Right cardiac atrium (tissue), 5 donors: ENCODE results near the gene MPI. TPM values are rescaled to one million over a fixed set of nuclear protein-coding genes. Genes with fewer than 3 reads are reported as not detected.

ENCODE experiments used
- ATAC-seq, 2 donors: fragments of 200-7000 bp; cut with Tn5 transposase; one replicate each; pipeline versions ENCODE4 v1.8.0 to v1.9.1; 2020; ENCODE audit warnings: moderate library complexity in 2 of 2, mild to moderate bottlenecking in 1 of 2
- DNase-seq, 3 donors: peaks; one replicate each; pipeline ENCODE4 v3.0.0-alpha.2; 2020
- H3K27ac ChIP-seq: one replicate; pipeline ENCODE4 v1.5.1; 2013; ENCODE audit warnings: mild to moderate bottlenecking, low read length, control low read depth, moderate library complexity
- H3K27me3 ChIP-seq: one replicate; pipeline ENCODE4 v1.6.1; 2013; ENCODE audit not compliant: control insufficient read depth, insufficient read depth
- H3K4me1 ChIP-seq: one replicate; pipeline ENCODE4 v1.6.1; 2013; ENCODE audit warnings: low read length; ENCODE audit not compliant: control insufficient read depth, insufficient read depth
- H3K4me3 ChIP-seq: one replicate; pipeline ENCODE4 v1.5.1; 2013; ENCODE audit warnings: low read length, control low read depth
- H3K9me3 ChIP-seq: one replicate; pipeline ENCODE4 v1.6.1; 2013; ENCODE audit warnings: low read length; ENCODE audit not compliant: control insufficient read depth
- WGBS: extraction: QIAGEN DNeasy Blood & Tissue Kit; methylation state at CpG from one replicate; pipeline ENCODE4 v1.1.7; 2013; 5-methylcytosine and 5-hydroxymethylcytosine counted together
- intact Hi-C, 4 donors: fragments of 100-400 bp; cut with DNase I; formaldehyde crosslinking; loops; one replicate each; pipeline versions ENCODE4 v1.11.0 to v1.14.0; 2022 to 2023
- polyA plus RNA-seq: library from polyadenylated mRNA; stranded (reverse); fragments of 200-250 nt; gene quantifications from one replicate; pipeline ENCODE4 v1.2.3, GENCODE V29; 2013
- total RNA-seq, 4 donors: library from RNA; stranded (reverse); fragmentation: NEBNext Ultra II Directional; extraction: Animal tissue kit (Norgen Biotek cat#: 25700); gene quantifications; one replicate each; pipeline ENCODE4 v1.2.1, GENCODE V29; 2021
- donor health status: healthy with polysubstance abuse.
- donor health status: DM: no; HTN: yes; CAD: no.
- donor health status: DM: no; HTN: no; CAD: no.
- donor health status: DM: no; HTN: yes; CAD: no; lungs with severe emphysema.
- donor health status: DM: yes; HTN: yes; CAD: no.

MPI gene
- total and polyA plus RNA-seq, 5 donors, result 39.1 to 59.8 (median 47.9) TPM

DNA sequence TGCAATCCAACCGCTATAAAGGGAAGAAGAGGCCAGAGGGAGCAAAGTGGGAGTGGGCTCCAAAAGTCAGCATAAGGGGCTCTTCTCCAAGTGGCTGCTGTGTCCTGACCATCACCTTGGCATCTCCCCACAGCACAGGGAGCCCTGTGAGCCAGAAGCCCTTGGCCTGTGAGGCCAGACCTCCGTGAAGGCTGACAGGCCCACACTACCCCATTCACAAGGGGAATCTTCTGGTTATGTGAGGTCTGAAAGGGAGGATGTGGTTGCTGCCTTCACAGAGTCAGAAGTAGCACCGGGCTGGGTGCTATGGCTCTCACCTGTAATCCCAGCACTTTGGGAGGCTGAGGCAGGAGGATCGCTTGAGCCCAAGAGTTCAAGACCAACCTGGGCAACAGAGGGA is 44.3 kb upstream of the MPI start:
- 91% methylated on average over 4 of the region's 4 CpGs for WGBS
- intact Hi-C loops, result loop anchor here in 1 of 4 donors (10.0 kb wide), 1 partner anchor 49 kb away; the partner anchor contains the start of gene MPI

GRCh38 chr15:74847432-74847831 is 42.4 kb upstream of the MPI start:
- H3K4me3 ChIP-seq, result no peak overlapping the region
- WGBS, result 68% methylated on average over 3 of the region's 3 CpGs
- no peaks in the 10 kb centered on the region for H3K27me3 ChIP-seq
- peaks cover 2% of the 10 kb centered on the region for H3K4me1 ChIP-seq
- no peaks in the 10 kb centered on the region for H3K9me3 ChIP-seq
- peak overlapping the region; percentile 11 for H3K27ac ChIP-seq
- intact Hi-C loops, result loop anchor here in 1 of 4 donors (10.0 kb wide), 1 partner anchor 47 kb away; the partner anchor contains the start of gene MPI
- DNase-seq, result peak; percentile 44 to 78 (median 60)
- ATAC-seq, result no peak

More for the DNA sequence above, 44.3 kb upstream of the MPI start:
- no peaks in the 10 kb centered on the region for H3K27me3 ChIP-seq
- H3K27ac ChIP-seq, result no peak overlapping the region
- ATAC-seq (no peak), DNase-seq (peak in 1 of 3 donors; percentile 24)
- H3K4me3 ChIP-seq, result no peak overlapping the region
- peaks cover 2% of the 10 kb centered on the region for H3K4me1 ChIP-seq
- no peaks in the 10 kb centered on the region for H3K9me3 ChIP-seq

- DNase-seq (peak in 1 of 3 donors; percentile 3), ATAC-seq (no peak)
- intact Hi-C loops, result no loop called here
- H3K4me3 ChIP-seq, result no peak overlapping the region
- H3K4me1 ChIP-seq, result peaks cover 2% of the 10 kb centered on the region
- WGBS, result 97% methylated on average over 4 of the region's 4 CpGs
- no peak overlapping the region for H3K27ac ChIP-seq
- H3K27me3 ChIP-seq, result no peaks in the 10 kb centered on the region
- no peaks in the 10 kb centered on the region for H3K9me3 ChIP-seq
Observed at GRCh38 chr15:74850393-74850792, 39.4 kb upstream of the MPI start.

- Histone ChIP-seq H3K4me3 (no peak overlapping the region), H3K9me3 (no peaks in the 10 kb centered on the region), H3K27ac (no peak overlapping the region), H3K4me1 (peaks cover 3% of the 10 kb centered on the region), H3K27me3 (no peaks in the 10 kb centered on the region)
- ATAC-seq (no peak), DNase-seq (peak in 1 of 3 donors; percentile 39)
- WGBS, result 91% methylated on average over 7 of the region's 7 CpGs
- intact Hi-C loops, result no loop called here
Observed at GRCh38 chr15:74851960-74852359, 37.9 kb upstream of the MPI start.

- Histone ChIP-seq H3K4me1 (peaks cover 6% of the 10 kb centered on the region), H3K27me3 (no peaks in the 10 kb centered on the region), H3K9me3 (no peaks in the 10 kb centered on the region), H3K27ac (no peak overlapping the region), H3K4me3 (no peak overlapping the region)
- intact Hi-C loops, result no loop called here
- 90% methylated on average over 13 of the region's 13 CpGs for WGBS
- DNase-seq (peak in 1 of 3 donors; percentile 50), ATAC-seq (no peak)
Observed at GRCh38 chr15:74854453-74855022, 35.3 kb upstream of the MPI start.

GRCh38 chr15:74855857-74856256 is 34.0 kb upstream of the MPI start:
- no peak overlapping the region for H3K4me3 ChIP-seq
- no peak overlapping the region for H3K27ac ChIP-seq
- peaks cover 7% of the 10 kb centered on the region for H3K4me1 ChIP-seq
- DNase-seq (peak in 1 of 3 donors; percentile 34), ATAC-seq (peak; percentile 17 to 35)
- H3K27me3 ChIP-seq, result no peaks in the 10 kb centered on the region
- WGBS, result 87% methylated on average over 2 of the region's 2 CpGs
- intact Hi-C loops, result no loop called here
- H3K9me3 ChIP-seq, result no peaks in the 10 kb centered on the region

GRCh38 chr15:74856537-74856936 is 33.3 kb upstream of the MPI start:
- no peak for ATAC-seq
- Histone ChIP-seq H3K27ac (no peak overlapping the region), H3K4me3 (no peak overlapping the region), H3K4me1 (peaks cover 7% of the 10 kb centered on the region), H3K27me3 (no peaks in the 10 kb centered on the region), H3K9me3 (no peaks in the 10 kb centered on the region)
- no peak for DNase-seq
- intact Hi-C loops, result no loop called here
- WGBS, result 93% methylated on average over 1 of the region's 1 CpG

- Histone ChIP-seq H3K4me1 (peaks cover 7% of the 10 kb centered on the region), H3K9me3 (no peaks in the 10 kb centered on the region), H3K4me3 (no peak overlapping the region), H3K27ac (no peak overlapping the region), H3K27me3 (no peaks in the 10 kb centered on the region)
- ATAC-seq, result peak in 1 of 2 donors; percentile 27
- intact Hi-C loops, result no loop called here
- WGBS, result 44% methylated on average over 5 of the region's 5 CpGs
- DNase-seq, result peak in 1 of 3 donors; percentile 11
Observed at GRCh38 chr15:74857082-74857655, 32.7 kb upstream of the MPI start.

DNA sequence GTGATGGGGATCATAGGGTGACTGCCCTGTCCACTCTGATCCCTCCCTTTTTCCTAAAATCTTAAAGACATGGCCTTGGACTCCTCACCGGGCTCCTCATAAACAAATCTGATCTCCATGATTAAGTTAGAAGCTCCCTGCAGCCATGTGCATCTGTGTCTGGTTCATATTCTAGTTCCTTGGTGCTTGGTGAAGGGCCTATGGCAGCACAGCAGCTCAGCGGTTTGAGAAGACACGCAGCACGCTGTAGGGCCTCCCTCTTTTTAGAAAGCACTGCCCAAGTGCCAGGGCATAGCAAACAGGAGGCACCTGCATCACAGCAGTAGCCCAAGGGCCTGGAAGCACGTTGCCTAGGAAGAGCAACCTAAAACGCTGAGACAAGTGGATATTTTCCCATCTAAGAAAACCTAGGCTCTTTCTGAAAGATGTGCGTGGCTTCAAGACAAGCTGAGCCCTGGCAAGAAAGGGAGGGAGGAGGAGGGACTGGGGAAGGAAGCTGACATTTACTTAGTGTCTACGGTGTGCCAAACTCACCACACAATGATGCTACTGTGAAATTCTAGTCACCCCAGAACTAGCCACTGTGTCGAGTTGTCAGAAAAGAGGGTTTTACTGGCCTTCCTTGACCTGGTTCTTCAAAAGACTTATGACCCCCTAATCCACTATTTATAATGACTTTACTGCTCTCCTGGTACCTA is 32.0 kb upstream of the MPI start:
- H3K9me3 ChIP-seq, result no peaks in the 10 kb centered on the region
- H3K4me3 ChIP-seq, result no peak overlapping the region
- DNase-seq (peak in 1 of 3 donors; percentile 22), ATAC-seq (peak in 1 of 2 donors; percentile 15)
- no peaks in the 10 kb centered on the region for H3K27me3 ChIP-seq
- peaks cover 7% of the 10 kb centered on the region for H3K4me1 ChIP-seq
- intact Hi-C loops, result no loop called here
- WGBS, result 69% methylated on average over 9 of the region's 9 CpGs
- H3K27ac ChIP-seq, result no peak overlapping the region

DNA sequence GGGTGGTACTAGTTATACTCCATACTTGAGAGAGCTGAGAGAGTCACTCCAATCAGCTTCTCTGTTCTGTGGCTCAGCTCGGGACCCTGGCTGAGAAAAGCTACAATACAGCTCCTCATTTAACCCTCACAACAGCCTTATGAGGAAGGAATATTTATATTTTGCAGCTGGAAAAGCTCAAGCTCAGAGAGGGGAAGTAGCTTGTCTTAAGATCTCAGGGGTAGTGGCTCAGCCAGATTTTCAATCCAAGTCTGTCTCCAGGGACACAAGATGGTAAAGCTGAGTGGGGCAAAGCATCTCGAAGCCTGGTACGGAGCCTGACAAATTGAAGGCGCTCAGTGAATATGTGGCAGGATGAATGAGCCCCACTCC is 31.5 kb upstream of the MPI start:
- no peak overlapping the region for H3K27ac ChIP-seq
- H3K9me3 ChIP-seq, result no peaks in the 10 kb centered on the region
- ATAC-seq, result no peak
- H3K27me3 ChIP-seq, result no peaks in the 10 kb centered on the region
- WGBS, result 74% methylated on average over 4 of the region's 4 CpGs
- intact Hi-C loops, result no loop called here
- H3K4me1 ChIP-seq, result peaks cover 7% of the 10 kb centered on the region
- H3K4me3 ChIP-seq, result no peak overlapping the region
- peak in 1 of 3 donors; percentile 4 for DNase-seq
